ENCODE measurements around the gene RAB11A.

RAB11A gene

GRCh38 chr15:65869126-65869953 is at the start of gene RAB11A:
Gene RAB11A, plus strand, starts transcription at chr15:65869491. Its CDS starts 95 bp downstream, at chr15:65869586.
- DNase-seq = peak; percentile 47 to 100 (median 94)

- DNase-seq = no peak
Measured at GRCh38 chr15:65819563-65819960, 49.7 kb upstream of the RAB11A start.

GRCh38 chr15:65821070-65821469 is 48.2 kb upstream of the RAB11A start:
- DNase-seq = no peak

- DNase-seq = no peak
Measured at GRCh38 chr15:65822316-65822715, 47.0 kb upstream of the RAB11A start.

GRCh38 chr15:65824031-65824743 is 45.1 kb upstream of the RAB11A start:
- peak in 27 of 56 donors; percentile 2 to 63 (median 16) for DNase-seq

- DNase-seq = no peak
Measured at GRCh38 chr15:65824941-65825544, 44.2 kb upstream of the RAB11A start.

- DNase-seq = no peak
Measured at GRCh38 chr15:65827065-65827464, 42.2 kb upstream of the RAB11A start.

- no peak for DNase-seq
Measured at GRCh38 chr15:65828585-65828984, 40.7 kb upstream of the RAB11A start.

GRCh38 chr15:65829130-65829764 is 40.0 kb upstream of the RAB11A start:
- DNase-seq = no peak

GRCh38 chr15:65832549-65833364 is 36.5 kb upstream of the RAB11A start:
- DNase-seq = peak in 53 of 56 donors; percentile 5 to 84 (median 49)

GRCh38 chr15:65833501-65834205 is 35.6 kb upstream of the RAB11A start:
- DNase-seq = no peak

- no peak for DNase-seq
Measured at GRCh38 chr15:65834603-65835282, 34.5 kb upstream of the RAB11A start.

- no peak for DNase-seq
Measured at GRCh38 chr15:65835447-65835846, 33.8 kb upstream of the RAB11A start.

- no peak for DNase-seq
Measured at GRCh38 chr15:65836665-65837064, 32.6 kb upstream of the RAB11A start.

- peak in 2 of 56 donors; percentile 1 to 3 for DNase-seq
Measured at GRCh38 chr15:65837301-65838294, 31.7 kb upstream of the RAB11A start.

- DNase-seq = no peak
Measured at GRCh38 chr15:65839354-65839901, 29.9 kb upstream of the RAB11A start.

- no peak for DNase-seq
Measured at GRCh38 chr15:65839985-65840384, 29.3 kb upstream of the RAB11A start.
